HG03135 (cell line): ENCODE data around the gene TPST2.

Experiments
- ATAC-seq: cut with Tn5 transposase; IDR thresholded peaks from one replicate; pipeline ENCODE4 v1.9.1; 2021; ENCODE audit warnings: mild to moderate bottlenecking, moderate library complexity; ENCODE audit not compliant: unreplicated experiment

Gene TPST2

DNA sequence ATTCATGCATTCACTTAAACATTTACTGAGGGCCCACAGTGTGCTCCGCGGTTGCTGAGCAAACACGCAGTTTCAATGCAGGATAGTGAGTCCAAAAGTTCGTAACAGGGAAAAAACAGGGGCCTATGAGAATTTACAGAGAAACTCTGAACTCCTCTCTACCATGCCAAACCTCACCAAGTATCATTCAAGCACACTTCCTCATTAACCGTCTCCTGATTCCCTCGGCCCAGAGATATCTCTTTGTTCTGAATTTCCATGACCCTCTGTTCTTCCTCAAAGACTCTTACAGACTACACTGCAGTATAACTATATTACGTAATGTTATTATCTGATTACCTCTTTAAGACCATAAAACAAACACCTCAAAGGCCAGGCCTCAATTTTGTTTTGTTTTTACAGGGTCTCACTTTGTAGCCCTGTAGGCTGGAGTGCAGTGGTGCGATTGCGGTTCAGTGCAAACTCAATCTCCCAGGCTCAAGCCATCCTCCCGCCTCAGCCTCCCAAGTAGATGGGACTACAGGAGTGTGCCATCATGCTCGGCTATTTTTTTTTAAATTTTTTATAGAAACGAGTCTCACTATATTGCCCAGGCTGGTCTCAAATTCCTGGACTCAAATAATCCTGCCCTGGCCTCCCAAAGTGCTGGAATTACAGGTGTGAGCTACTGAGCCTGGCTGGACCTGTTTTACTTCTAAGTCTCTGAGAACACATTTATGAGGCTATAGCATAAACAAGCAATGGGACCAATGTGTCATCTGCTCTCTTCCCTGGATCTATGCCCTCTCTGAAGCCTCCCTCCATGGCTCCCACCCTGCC lies 109.9 kb downstream of the TPST2 start:
- no peak for ATAC-seq

DNA sequence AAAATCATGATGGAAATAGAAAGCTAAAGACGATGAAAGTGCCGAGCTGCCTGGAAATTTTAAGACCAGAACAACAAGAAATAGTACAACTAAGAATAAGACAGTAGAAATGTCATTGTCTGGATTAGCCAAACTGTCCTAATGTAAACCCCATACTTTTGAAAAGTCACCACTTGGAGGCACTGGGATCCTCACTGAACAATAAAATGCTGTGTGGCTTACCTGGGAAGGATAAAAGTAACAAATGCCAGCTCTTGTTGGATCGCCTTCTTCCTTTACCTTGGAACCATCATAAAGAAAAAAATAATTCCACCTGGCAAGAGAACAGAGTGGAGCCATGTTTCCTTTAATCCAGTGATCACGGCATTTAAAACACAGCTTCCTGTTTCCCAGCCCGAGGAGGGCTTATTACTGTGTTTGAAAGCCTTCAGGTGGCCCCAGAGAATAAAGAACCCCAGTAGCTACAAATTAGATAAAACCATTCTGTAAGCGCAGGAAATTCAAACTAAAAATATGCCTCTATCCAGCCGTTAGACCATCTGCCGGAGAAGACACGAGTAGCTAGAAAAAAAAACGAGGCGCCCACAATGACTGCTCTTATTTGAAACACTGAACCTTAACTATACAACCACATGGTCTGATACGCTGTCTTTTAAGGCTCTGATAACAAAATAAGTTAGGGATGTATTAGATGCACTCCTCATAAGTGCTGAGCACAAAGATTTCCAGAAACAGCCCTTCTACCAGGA lies 110.7 kb downstream of the TPST2 start:
- ATAC-seq, result no peak

DNA sequence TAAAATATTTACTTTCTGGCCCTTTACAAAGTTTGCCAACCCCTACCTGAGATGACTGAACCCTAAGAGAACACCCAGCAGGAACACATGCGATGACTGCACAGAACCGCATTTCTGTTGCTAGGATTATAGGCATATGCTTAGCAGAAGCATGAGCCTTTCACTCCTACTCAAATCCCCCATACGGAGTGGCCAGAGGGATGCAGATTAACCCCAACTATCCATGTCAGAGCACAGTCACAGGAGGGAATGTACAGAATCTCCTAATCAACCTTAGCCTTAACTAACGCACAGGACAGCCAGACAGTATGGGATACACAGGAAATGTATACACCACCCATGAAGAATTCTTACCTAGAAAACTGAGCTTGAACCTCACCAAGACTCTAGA lies 112.6 kb downstream of the TPST2 start:
- no peak for ATAC-seq

DNA sequence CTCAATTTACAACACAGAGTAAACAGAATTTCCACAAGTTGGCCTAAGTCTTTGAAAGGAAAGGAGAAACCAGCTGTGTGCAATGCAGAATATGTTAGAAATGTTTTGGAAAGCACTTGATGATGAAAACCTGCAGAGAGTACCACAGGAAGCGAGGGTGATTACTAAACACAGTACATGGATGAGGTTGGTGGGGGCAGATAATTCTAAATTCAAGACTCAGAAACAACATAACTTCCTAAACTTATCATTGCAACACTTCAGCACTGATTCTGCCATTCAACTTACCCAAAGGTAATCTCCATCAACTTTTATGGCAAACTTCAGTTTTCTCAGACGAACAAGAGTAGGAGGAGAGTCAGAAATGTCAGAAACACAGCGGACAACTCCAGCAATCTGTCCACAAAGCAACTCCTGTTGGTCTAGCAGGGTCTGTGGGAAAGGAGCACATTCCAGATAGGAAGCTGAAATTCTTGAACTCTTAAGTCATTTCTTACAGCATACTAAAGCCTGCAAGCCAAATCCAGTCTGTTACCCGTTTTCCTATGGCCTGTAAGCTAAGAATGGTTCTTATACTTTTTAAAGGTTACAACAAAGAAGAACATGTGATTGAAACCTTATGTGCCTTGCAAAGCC lies 113.1 kb downstream of the TPST2 start:
- ATAC-seq, result no peak

DNA sequence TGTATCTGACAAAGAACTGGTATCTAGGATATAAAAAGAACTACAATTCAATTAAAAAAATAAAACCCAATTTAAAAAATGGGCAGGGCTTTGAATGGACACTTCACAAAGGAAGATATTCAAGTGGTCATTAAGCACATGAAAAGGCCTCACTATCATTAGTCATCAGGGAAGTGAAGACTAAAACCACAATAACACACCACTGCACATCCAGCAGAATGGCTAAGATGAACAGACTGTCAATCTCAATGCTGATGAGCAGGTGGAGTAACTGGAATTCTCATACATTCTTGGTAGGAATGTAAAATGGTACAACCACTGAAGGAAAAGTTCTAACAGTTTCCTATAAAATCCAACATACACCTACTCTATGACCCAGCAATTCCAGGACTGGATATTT lies 115.2 kb downstream of the TPST2 start:
- no peak for ATAC-seq
